CD4-positive, alpha-beta T cell (primary cell): ENCODE measurements around the gene DNMT3A. TPM values are rescaled to one million over a fixed set of nuclear protein-coding genes. Genes with fewer than 3 reads are reported as not detected.
A peak's percentile ranks its signal among the peaks of the same experiment; 100 is the strongest.

Source experiments
- ATAC-seq: fragments of 200-7000 bp; cut with Tn5 transposase; one replicate; pipeline ENCODE4 v1.10.0; 2022; ENCODE audit warnings: mild to moderate bottlenecking; ENCODE audit not compliant: poor library complexity
- CTCF ChIA-PET: fragments of 350-600 bp; sonication (Branson Sonifier 250); formaldehyde crosslinking; loops from one replicate; lab custom pipeline; 2021; ENCODE audit warnings: antibody characterized with exemption, inconsistent platforms; lab: Charles Lee
- POLR2A ChIA-PET: fragments of 350-600 bp; sonication (Branson Sonifier 250); formaldehyde crosslinking; loops from one replicate; lab custom pipeline; 2021; ENCODE audit warnings: antibody characterized with exemption, inconsistent platforms; lab: Charles Lee
- DNase-seq, 14 experiments: peaks; one replicate each; pipeline ENCODE4 v3.0.0-alpha.2; 2013 to 2020; ENCODE audit warnings: mixed read lengths in 2 of 14
- H3K27ac ChIP-seq, 2 donors: one replicate each; pipeline versions ENCODE4 v1.5.1 to v1.7.0; 2013; ENCODE audit warnings: low read length in 2 of 2, low read depth in 1 of 2, mild to moderate bottlenecking in 1 of 2
- H3K27me3 ChIP-seq, 2 experiments: 1 replicate in 1 of 2; 2 replicates in 1 of 2; pipeline versions ENCODE4 v1.6.1 to v1.7.0; 2013; ENCODE audit warnings: low read length in 2 of 2, control low read depth in 1 of 2, mild to moderate bottlenecking in 1 of 2, moderate library complexity in 1 of 2; ENCODE audit not compliant: insufficient read depth in 2 of 2, control insufficient read depth in 1 of 2
- H3K36me3 ChIP-seq: one replicate; pipeline ENCODE4 v1.6.1; 2013; ENCODE audit warnings: low read length, control low read depth; ENCODE audit not compliant: insufficient read depth
- H3K4me1 ChIP-seq: one replicate; pipeline ENCODE4 v1.6.1; 2013; ENCODE audit warnings: low read length, control low read depth; ENCODE audit not compliant: insufficient read depth
- H3K4me3 ChIP-seq: one replicate; pipeline ENCODE4 v1.5.1; 2013; ENCODE audit warnings: mild to moderate bottlenecking, low read length, moderate library complexity
- H3K9me3 ChIP-seq, 2 experiments: 1 replicate in 1 of 2; 2 replicates in 1 of 2; pipeline versions ENCODE4 v1.6.1 to v1.7.0; 2013; ENCODE audit warnings: low read length in 2 of 2, mild to moderate bottlenecking in 2 of 2, control low read depth in 1 of 2, moderate library complexity in 1 of 2; ENCODE audit not compliant: control insufficient read depth in 1 of 2, insufficient read depth in 1 of 2
- H3K27ac Mint-ChIP-seq: one replicate; pipeline ENCODE4 v1.8.0; 2020; ENCODE audit warnings: mixed read lengths
- H3K27me3 Mint-ChIP-seq: one replicate; pipeline ENCODE4 v1.8.0; 2021; ENCODE audit warnings: mixed read lengths
- H3K36me3 Mint-ChIP-seq: one replicate; pipeline ENCODE4 v1.8.0; 2021; ENCODE audit warnings: low read depth, mixed read lengths
- H3K4me1 Mint-ChIP-seq: one replicate; pipeline ENCODE4 v1.8.0; 2021; ENCODE audit warnings: low read depth, mixed read lengths
- H3K4me3 Mint-ChIP-seq: one replicate; pipeline ENCODE4 v1.8.0; 2020; ENCODE audit warnings: mild to moderate bottlenecking, mixed read lengths
- H3K9me3 Mint-ChIP-seq: one replicate; pipeline ENCODE4 v1.8.0; 2020; ENCODE audit warnings: mixed read lengths
- CTCF ChIP-seq: fragments of 200-600 bp; IDR thresholded peaks from one replicate; pipeline ENCODE4 v1.8.0; 2022; ENCODE audit warnings: antibody characterized with exemption, mild to moderate bottlenecking
- intact Hi-C, 2 experiments: fragments of 100-400 bp; cut with DNase I in 1 of 2; cut with micrococcal nuclease in 1 of 2; formaldehyde crosslinking; loops; one replicate each; pipeline versions ENCODE4 v1.15.1 to v1.9.0; 2023 to 2025; cut with DNase I, micrococcal nuclease
- total RNA-seq, 174 experiments: library from RNA in 2 of 174; stranded (reverse) in 2 of 174; gene quantifications; one replicate each; pipeline ENCODE4 v1.2.3 and lab custom pipeline; 2021 to 2026

DNMT3A gene
- total RNA-seq, 2 experiments from 2014 or later = 57.1 to 62.1 TPM

GRCh38 chr2:25230948-25231311 lies 110.8 kb downstream of the DNMT3A start:
- Histone ChIP-seq H3K27ac (no peak overlapping the region), H3K36me3 (peaks cover 35% of the 10 kb centered on the region), H3K4me3 (no peak overlapping the region), H3K4me1 (peaks cover 12% of the 10 kb centered on the region), H3K27me3 (no peaks in the 10 kb centered on the region), H3K9me3 (no peaks in the 10 kb centered on the region)
- CTCF ChIA-PET = no interaction called here
- H3K36me3 Mint-ChIP-seq = peaks cover 45% of the 10 kb centered on the region
- intact Hi-C loops = no loop called here
- H3K4me1 Mint-ChIP-seq = peaks cover 15% of the 10 kb centered on the region
- H3K27ac Mint-ChIP-seq = no peak overlapping the region
- TF ChIP-seq CTCF = no peak
- no peak for ATAC-seq
- POLR2A ChIA-PET = interaction anchor here (0.5 kb wide), 1 partner anchor 59 kb away, joined by 3 read pairs; no protein-coding TSS in a partner anchor
- H3K27me3 Mint-ChIP-seq = no peaks in the 10 kb centered on the region
- no peaks in the 10 kb centered on the region for H3K9me3 Mint-ChIP-seq
- no peak for DNase-seq
- H3K4me3 Mint-ChIP-seq = no peak overlapping the region

DNA sequence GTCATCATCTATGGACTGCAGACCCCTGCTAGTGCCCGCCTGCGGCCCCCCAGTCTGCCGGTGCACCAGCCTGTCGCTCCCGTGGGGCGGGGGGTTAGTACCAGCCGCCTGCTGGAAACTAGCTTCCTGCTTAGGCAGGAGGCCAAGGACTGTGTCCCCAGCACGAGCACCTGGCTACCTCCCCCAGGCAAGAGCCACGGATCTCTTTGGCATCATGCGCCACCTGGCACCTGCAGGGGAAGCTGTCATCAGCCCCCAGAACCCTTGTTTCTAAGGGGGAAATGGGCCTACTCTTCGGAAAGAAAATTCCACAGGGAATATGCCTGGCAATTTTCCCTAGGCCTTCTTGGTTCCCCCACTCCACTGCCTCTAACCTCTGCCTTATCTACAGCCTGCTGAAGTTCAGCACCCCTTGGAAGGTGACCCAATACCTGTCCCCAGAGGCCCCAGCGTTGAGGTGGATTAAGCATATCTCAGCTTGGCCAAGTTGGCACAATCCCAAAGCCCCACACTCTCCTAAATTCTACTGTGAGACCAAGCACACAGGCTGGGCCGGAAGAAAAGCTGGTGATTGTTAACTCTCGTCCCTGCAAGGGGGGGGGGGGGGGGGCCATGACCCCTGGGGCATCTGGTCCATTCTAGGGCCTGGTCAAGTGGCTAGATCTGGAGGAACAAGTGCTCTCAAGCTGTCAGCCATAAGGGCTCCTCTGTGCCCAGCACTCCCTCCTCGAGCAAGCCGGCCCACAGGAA lies 111.4 kb downstream of the DNMT3A start:
- POLR2A ChIA-PET = interaction anchor here (0.5 to 1.6 kb wide), 2 partner anchors 43 to 59 kb away, joined by 3 to 5 read pairs; no protein-coding TSS in a partner anchor
- Mint-ChIP-seq H3K4me1 (peaks cover 15% of the 10 kb centered on the region), H3K27me3 (no peaks in the 10 kb centered on the region), H3K36me3 (peaks cover 39% of the 10 kb centered on the region), H3K9me3 (no peaks in the 10 kb centered on the region), H3K4me3 (no peak overlapping the region), H3K27ac (peak overlapping the region; percentile 47)
- ATAC-seq (no peak), DNase-seq (no peak)
- intact Hi-C loops = no loop called here
- Histone ChIP-seq H3K4me1 (peaks cover 12% of the 10 kb centered on the region), H3K36me3 (peaks cover 29% of the 10 kb centered on the region), H3K27ac (no peak overlapping the region), H3K27me3 (no peaks in the 10 kb centered on the region), H3K4me3 (no peak overlapping the region), H3K9me3 (no peaks in the 10 kb centered on the region)
- no peak for TF ChIP-seq CTCF
- CTCF ChIA-PET = interaction anchor here (1.8 kb wide), 1 partner anchor 12 kb away, joined by 4 read pairs; no protein-coding TSS in a partner anchor

- no peak for TF ChIP-seq CTCF
- no peaks in the 10 kb centered on the region for H3K27me3 ChIP-seq
- no peak for ATAC-seq
- Mint-ChIP-seq H3K27ac (peak overlapping the region; percentile 47), H3K9me3 (no peaks in the 10 kb centered on the region), H3K4me1 (peaks cover 15% of the 10 kb centered on the region), H3K4me3 (no peak overlapping the region), H3K36me3 (peaks cover 31% of the 10 kb centered on the region), H3K27me3 (no peaks in the 10 kb centered on the region)
- ChIA-PET POLR2A (interaction anchor here (1.3 to 1.6 kb wide), 2 partner anchors 14 to 44 kb away, joined by 4 to 5 read pairs; no protein-coding TSS in a partner anchor), CTCF (interaction anchor here (0.6 to 1.8 kb wide), 5 partner anchors 10 to 60 kb away, joined by 3 to 5 read pairs (median 3); no protein-coding TSS in a partner anchor)
- no peaks in the 10 kb centered on the region for H3K9me3 ChIP-seq
- no peak for DNase-seq
- intact Hi-C loops = no loop called here
- no peak overlapping the region for H3K4me3 ChIP-seq
- H3K36me3 ChIP-seq = peaks cover 22% of the 10 kb centered on the region
- H3K4me1 ChIP-seq = peaks cover 12% of the 10 kb centered on the region
- H3K27ac ChIP-seq = no peak overlapping the region
Measured at GRCh38 chr2:25229279-25230197, 112.2 kb downstream of the DNMT3A start.
